Stimulated activated CD8-positive, alpha-beta memory T cell treated with anti-CD3 and anti-CD28 coated beads, Interleukin-15, amount 100 ng/mL, for 4 hours (primary cell): ENCODE results near the gene GJA10.

Experiments
- DNase-seq, 2 donors: peaks; one replicate each; pipeline ENCODE4 v3.0.0-alpha.2; 2020; ENCODE audit warnings: low read depth in 2 of 2

Gene GJA10

GRCh38 chr6:89917216-89917615 lies 22.9 kb downstream of the GJA10 start:
- DNase-seq: no peak

DNA sequence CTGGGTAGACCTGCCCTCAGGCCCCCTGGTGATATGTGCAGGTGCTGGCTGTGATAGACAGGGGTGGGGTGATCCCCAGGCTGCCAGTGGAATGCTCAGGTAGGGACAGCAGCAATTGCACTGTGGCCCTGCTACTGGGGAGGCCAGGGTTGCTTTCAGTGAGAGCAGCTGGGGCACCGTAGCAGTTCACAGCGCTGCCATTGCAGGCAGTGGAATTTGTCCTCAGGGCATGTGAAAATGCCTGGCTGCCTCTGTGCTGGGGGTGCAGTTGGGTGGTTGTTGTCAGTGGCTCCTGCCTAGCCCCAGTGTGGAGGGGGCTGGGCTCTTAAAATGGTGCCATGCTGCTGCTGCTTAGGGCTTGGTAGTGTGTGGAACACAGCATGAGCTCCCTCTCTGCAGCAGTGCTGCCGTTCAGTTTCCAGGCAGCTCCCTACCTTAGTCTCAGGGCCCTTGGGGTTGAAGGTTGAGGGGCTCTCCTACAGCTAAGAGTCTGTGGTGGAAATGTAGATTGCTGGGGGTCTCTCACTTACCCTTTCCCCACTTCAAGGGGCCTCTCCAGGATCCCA lies 23.6 kb downstream of the GJA10 start:
- no peak for DNase-seq

DNA sequence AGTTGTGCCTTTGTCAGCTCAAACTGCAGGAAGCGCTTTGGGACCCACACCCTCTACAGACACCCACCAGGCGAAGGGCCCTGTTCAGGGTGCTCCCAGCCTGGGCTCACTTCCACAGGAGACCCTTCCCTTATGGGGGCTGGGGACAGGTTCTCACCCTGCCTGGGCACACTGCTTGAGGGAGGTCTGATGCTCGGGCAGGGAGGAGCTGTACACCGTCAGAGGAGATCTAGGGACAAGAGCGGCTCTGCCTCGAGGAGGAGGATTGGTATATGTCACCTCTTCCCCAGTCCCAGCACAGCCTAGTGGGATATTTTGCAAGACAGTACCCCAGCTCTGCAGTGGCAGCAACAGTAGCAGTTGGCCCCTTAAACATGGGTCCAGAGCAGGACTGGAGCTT lies 26.9 kb downstream of the GJA10 start:
- no peak for DNase-seq

GRCh38 chr6:89921691-89922090 lies 27.4 kb downstream of the GJA10 start:
- no peak for DNase-seq

DNA sequence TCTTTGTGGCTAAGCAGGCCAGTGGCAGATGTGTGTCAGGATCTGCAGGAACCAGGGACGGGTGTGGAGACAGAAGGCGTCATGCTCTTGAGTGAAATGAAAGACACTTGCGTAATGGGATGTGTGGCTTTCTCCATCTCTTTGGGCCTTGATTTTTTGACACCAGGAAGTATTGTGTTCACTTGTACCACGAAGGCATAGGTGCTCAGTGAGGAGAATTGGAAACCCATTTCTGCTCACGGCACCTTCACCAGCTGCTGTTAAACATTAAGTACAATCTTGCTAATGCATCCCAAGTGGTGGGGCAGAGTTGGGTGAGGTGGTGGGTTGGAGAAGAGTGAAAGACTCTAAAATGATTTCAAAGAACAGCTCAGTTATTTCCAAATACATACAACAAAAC lies 30.0 kb downstream of the GJA10 start:
- DNase-seq: no peak

- DNase-seq: no peak
Observed at GRCh38 chr6:89925826-89926225, 31.6 kb downstream of the GJA10 start.

- DNase-seq: no peak
Observed at GRCh38 chr6:89927264-89927663, 33.0 kb downstream of the GJA10 start.

DNA sequence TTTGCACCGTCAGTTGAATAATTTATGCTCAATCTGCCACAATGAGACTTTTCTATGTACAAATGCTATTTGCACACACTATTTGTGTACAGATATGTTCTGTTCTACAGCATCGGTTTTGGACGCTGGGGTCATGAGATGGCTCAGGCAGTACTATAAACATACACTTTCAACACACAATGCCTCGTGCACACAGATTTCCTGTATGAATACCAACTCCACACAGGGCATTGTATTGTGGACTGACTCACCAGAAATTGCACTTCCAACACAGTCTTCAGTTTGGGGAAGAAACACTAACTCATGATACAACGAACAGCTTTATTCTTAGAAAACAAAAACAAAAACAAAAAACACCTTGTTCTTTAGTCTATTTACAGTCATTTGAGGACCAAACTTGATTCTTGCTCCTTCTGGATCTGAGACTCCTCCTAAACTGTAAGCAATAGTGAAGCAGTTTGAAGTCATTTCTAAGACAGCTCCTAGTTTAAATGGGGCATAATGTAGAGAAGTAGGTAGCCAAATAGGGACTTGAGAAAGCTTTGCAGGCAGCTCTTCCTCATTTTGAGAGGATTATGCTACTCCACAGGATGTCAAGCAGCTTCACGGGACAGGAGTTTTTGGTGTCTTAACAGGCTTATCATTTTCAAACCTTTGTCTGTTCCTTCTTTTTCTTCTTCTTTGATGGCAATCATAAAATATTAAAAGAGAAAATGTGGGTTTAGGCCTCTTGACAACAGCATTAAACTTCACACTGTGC lies 33.7 kb downstream of the GJA10 start:
- no peak for DNase-seq

GRCh38 chr6:89928604-89929003 lies 34.3 kb downstream of the GJA10 start:
- DNase-seq: no peak

GRCh38 chr6:89930789-89931188 lies 36.5 kb downstream of the GJA10 start:
- no peak for DNase-seq

GRCh38 chr6:89932245-89932802 lies 38.1 kb downstream of the GJA10 start:
- no peak for DNase-seq

DNA sequence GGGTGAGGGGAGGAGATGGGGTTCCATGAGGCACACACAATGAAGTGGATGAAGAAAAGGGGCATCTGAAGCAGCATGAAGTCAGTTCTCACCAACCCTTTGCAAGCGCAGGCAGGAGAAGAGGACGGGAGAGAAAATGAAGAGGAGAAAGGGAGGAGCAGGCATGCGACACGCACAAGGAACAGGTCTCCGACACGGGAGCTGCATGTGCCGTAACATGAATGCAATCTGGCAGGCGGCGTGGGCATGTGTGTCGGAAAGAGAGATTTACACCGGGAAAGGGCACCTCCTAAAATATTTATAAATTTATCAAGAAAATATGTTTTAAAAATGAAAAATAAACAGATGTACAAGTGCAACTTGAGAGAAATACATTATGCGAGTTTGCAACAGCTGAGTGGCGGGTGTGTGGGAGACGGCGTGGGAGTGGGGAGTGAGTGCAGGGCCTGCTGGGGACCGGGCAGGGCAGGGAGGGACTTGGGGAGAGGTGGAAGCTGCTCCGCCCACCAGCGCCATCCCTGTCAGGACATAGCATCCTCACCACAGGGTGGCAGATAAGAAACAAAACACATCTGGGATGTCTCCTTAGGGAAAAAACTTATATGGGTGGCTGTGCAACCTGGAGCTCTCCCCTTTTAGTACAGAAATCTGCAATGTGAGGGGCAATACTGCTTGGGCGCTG lies 40.6 kb downstream of the GJA10 start:
- DNase-seq: no peak

GRCh38 chr6:89936177-89936576 lies 41.9 kb downstream of the GJA10 start:
- no peak for DNase-seq

- DNase-seq: no peak
Observed at GRCh38 chr6:89938014-89938413, 43.7 kb downstream of the GJA10 start.

- no peak for DNase-seq
Observed at GRCh38 chr6:89939144-89939543, 44.9 kb downstream of the GJA10 start.

DNA sequence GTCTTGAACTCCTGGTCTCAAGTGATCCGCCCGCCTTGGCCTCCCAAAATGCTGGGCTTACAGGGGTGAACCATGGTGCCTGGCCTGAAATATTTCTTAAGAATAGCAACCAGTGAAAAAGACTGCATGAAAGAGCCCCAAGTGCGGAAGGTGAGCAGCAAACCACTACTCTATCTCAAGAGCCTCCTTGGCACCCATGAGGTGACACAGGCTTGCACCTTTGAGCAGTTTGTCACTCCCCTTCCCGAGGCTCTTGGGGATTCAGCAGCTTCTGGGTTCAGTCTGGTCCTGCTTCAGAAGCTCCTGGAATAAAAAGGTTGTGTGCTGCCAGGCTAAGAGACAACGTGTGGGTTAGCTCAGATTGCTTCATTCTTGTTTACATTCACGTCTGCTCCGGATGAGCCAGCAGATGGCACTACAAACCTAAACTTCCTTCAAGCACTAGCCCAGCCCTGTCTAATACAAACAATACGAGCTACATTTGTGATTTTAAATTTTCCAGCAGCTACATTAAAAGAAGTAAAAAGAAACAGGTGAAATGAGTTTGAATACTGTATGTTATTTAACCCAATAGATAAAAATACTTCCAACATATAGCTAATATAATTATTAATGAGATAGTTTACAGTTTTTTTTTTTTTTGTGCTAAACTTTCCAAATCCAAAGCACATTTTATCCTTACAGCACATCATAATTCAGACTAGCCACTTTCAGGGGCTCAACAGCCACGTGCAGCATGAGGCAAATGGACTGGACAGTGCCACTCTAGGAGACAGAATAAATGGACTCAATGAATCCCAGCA lies 46.2 kb downstream of the GJA10 start:
- peak in 1 of 2 donors; percentile 48 for DNase-seq

DNA sequence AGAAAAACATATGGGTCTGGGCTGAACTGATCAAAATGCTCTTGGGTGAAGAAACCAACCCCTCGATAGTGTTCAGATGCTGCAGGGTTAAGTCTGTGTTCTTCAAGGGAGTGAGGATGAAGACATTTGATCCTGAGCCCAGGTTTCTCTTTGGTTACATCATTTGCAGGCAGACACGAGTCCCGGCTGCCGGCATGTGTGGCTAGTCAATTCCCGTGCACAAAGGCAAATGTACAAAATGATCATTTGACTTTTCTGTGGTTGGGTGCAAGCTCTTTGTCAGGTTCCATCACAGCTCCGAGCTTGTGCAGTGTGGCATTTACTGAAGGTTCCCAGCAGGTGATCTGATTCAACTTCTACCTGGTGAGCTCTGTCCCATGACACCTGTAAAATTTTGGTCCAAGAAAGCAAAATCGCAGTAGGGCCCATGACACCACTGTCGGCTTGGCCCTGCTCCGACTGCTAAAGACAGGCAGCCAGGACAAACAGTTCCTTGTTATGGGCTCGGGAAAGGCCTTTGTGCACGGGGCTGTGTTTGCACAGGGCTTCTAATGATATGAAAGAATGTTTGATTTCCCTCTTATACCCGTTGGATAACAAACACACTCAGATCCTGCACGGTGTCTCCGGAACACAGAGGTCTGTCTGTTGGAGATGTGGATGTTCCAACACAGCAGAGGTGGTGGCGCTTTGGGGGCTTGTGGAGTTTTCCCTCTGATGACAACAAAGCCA lies 46.9 kb downstream of the GJA10 start:
- no peak for DNase-seq

DNA sequence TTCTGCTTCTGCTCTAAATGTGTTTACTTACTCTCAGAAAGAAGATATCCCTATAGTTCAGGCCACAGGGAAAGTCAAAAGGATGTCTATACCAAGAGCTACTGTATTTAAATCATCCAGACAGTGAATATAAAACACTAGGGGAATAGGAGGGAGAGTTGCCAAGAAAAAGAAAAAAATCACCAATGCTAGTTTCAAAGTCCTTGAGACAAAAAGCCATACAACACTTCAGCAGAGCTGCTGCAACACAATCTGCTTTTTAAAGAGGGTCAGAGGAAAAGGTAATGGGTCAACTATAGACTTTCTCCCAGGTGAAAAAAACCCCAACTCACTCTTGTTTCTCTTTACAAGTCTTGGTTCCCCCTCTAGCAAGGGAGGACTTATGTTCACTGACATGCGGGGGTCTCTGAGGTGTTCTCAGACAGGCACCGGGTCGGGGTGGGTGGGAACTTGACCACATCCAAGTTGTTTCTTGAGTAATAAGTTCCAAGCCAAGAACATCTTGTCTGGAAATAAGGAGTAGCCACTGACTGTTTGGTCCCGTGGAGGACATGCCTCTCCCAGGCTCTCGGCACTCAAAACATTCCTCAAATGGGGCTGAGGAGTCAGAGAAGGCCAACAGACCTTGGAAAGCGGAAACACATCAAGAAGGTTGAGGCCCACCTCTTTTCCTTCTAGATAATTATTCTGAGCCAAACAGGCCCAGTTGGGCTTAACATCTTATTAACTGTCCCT lies 47.7 kb downstream of the GJA10 start:
- DNase-seq: no peak

GRCh38 chr6:89942601-89943000 lies 48.3 kb downstream of the GJA10 start:
- DNase-seq: no peak

DNA sequence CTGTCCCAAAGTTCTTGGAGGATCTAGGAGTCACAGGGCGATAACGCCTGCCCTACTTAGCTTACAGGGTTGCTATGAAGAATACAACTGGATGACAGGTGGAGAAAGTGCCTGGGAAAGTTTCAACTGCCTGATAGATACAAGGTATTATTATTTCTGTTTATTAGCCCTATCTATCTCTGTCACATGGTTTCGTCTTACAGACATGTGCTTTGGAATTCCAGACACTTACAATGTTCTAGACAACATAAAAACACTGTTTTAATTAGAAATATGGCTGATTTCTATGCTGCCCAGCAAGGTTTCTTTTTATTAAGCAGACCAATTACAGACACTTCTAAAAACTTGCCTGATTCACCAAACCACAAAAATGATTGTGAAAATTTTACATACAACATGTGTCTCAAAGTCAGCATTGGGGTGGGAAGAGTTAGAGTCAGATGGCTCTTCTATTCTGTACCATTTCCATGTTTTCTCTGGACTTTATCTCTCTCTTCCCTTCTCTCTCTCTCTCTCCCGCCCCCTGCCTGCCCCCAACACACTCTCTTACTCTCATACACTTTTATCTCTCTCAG lies 50.0 kb downstream of the GJA10 start:
- no peak for DNase-seq
